A549 (cell line): ENCODE measurements around the gene RNF227.

Experiments
- CTCF ChIP-seq: fragments of >200 bp; sonication (Bioruptor Twin); formaldehyde crosslinking; IDR thresholded peaks from 3 replicates; pipeline ENCODE4 v1.5.1; 2016
- FOSL2 ChIP-seq, 2 experiments: fragments of 450-650 bp in 1 of 2; fragments of >200 bp in 1 of 2; sonication (Bioruptor Twin) in 1 of 2; formaldehyde crosslinking; IDR thresholded peaks; 2 replicates each; pipeline versions ENCODE4 v1.5.0 to v1.6.1; 2016 to 2020; ENCODE audit warnings: mild to moderate bottlenecking in 1 of 2, moderate library complexity in 1 of 2
- RARB ChIP-seq: fragments of 250-450 bp; sonication (Bioruptor Pico); IDR thresholded peaks from 2 replicates; pipeline ENCODE4 v1.8.0; 2021; ENCODE audit warnings: mild to moderate bottlenecking, moderate library complexity
- SMC3 ChIP-seq: fragments of >200 bp; sonication (Bioruptor Twin); formaldehyde crosslinking; IDR thresholded peaks from 3 replicates; pipeline ENCODE4 v1.6.1; 2018; ENCODE audit warnings: inconsistent platforms
- USF2 ChIP-seq: fragments of 450-650 bp; IDR thresholded peaks from 2 replicates; pipeline ENCODE4 v1.6.1; 2014; ENCODE audit warnings: antibody characterized with exemption

- peak; percentile 85 for TF ChIP-seq SMC3
- TF ChIP-seq USF2, result peak; percentile 60
- no peak for TF ChIP-seq RARB
- TF ChIP-seq CTCF, result peak; percentile 64
- TF ChIP-seq FOSL2 (IDR thresholded peaks at IDR 0.05), result no peak
- no peak for TF ChIP-seq FOSL2 (CRISPR knock-in tag; IDR thresholded peaks at IDR 0.05)
Measured at GRCh38 chr17:7897773-7898172, 18.3 kb downstream of the RNF227 start.
